Memory B cell (primary cell): ENCODE data around the gene MTURN.
A peak's percentile ranks its signal among the peaks of the same experiment; 100 is the strongest.
"Not testable (repeated sequence)": the region's sequence is repeated elsewhere in the genome, so short reads cannot be mapped to it uniquely, and the experiment has no call there.

Experiments used
- ATAC-seq: fragments of 150-1000 bp; cut with Tn5 transposase; 2 replicates; pipeline ENCODE4 v1.10.0; 2021; ENCODE audit warnings: low read depth, mild to moderate bottlenecking, moderate library complexity
- DNase-seq, 2 donors: peaks; one replicate each; pipeline ENCODE4 v3.0.0; 2022; ENCODE audit warnings: low spot score in 2 of 2
- H3K27ac Mint-ChIP-seq: one replicate; pipeline ENCODE4 v1.8.0; 2022; ENCODE audit warnings: mild to moderate bottlenecking, moderate library complexity, mixed read lengths
- H3K27me3 Mint-ChIP-seq: one replicate; pipeline ENCODE4 v1.8.0; 2022; ENCODE audit warnings: mixed read lengths
- H3K36me3 Mint-ChIP-seq: one replicate; pipeline ENCODE4 v1.8.0; 2022; ENCODE audit warnings: mild to moderate bottlenecking, mixed read lengths
- H3K4me1 Mint-ChIP-seq: one replicate; pipeline ENCODE4 v1.8.0; 2022; ENCODE audit warnings: mixed read lengths
- H3K4me3 Mint-ChIP-seq: one replicate; pipeline ENCODE4 v1.8.0; 2022; ENCODE audit warnings: mild to moderate bottlenecking, moderate library complexity, mixed read lengths
- H3K9me3 Mint-ChIP-seq: one replicate; pipeline ENCODE4 v1.8.0; 2022; ENCODE audit warnings: mixed read lengths

The MTURN gene

DNA sequence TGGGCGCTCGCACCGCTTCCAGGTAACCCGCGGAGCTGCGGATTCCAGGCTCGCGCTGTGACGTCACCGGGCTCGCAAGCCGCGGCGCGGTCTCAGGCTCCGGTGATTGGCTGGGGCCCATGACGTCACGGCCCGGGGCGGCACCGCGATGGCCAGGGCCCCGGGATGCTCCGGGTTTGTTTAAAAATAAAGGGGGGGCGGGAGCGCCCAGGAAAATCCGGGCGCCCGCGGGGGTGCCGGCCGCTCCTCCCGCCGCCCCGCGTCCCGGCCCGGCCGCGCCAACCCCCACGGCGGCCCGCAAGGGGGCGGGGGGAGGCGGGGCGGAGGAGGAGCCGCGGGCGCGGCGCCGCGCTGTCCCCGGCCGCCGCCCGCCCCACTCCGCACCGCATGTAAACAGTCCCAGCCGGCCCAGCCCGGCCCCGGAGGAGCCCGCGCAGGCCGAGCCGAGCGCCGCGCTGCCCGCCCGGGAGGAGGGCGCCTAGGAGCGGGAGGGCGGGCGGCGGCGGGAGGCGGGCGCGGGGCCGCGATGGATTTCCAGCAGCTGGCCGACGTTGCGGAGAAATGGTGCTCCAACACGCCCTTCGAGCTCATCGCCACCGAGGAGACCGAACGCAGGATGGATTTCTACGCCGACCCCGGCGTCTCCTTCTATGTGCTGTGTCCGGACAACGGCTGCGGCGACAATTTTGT is at the start of gene MTURN:
Gene MTURN (plus strand): TSS at position 376 of the 690 bp plus-strand sequence. CDS start 151 bp downstream, at position 527.
- Mint-ChIP-seq H3K9me3 (no peaks in the 10 kb centered on the region), H3K27me3 (no peaks in the 10 kb centered on the region), H3K36me3 (no peaks in the 10 kb centered on the region), H3K27ac (peak within 1 kb of the TSS; percentile 93), H3K4me3 (peak within 1 kb of the TSS; percentile 90), H3K4me1 (peaks cover 10% of the 10 kb centered on the region)
- peak; percentile 79 for ATAC-seq
- DNase-seq: peak; percentile 87 to 94

DNA sequence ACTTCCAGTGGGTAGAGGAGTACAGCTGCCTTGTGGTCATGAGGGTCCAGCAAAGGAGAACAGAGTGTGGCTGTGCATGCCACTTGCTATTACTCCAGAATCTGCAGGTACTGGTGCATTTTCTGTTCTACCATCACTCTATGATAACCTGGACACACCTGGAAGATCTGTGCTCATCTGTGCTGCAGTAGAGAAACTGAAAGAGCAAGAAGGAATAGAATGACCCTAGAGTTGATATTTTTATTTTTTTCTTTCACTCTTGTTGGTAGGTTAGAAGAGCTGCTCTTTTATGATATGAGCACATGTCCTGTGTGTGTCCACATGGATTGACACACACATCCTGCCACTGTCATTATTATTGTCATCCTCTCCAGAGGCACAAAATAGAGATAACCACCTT is 48.3 kb upstream of the MTURN start:
- DNase-seq: no peak
- ATAC-seq: no peak
- Mint-ChIP-seq H3K4me1 (peaks cover 2% of the 10 kb centered on the region), H3K27ac (no peak overlapping the region), H3K9me3 (no peaks in the 10 kb centered on the region), H3K36me3 (peaks cover 3% of the 10 kb centered on the region), H3K27me3 (no peaks in the 10 kb centered on the region), H3K4me3 (no peak overlapping the region)

DNA sequence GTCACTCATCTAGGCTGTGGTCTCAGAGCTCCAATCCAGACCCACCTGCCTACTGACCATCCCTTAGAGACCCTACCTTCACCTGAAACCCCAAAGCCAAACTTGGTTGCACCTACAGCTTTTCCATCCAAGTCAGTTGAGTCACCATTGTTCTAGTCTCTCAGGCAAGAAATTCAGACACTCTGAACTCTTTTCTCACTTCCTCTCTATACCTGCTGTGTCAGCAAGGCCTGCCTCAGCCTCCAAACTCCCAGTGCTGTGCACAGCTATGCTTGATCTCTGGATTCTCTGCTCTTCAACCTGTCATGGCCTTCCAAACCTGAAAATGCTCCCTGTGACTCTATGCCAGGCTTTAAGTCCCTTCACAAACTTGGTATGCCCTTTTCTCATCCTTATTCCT is 47.4 kb upstream of the MTURN start:
- H3K9me3 Mint-ChIP-seq: no peaks in the 10 kb centered on the region
- no peak for ATAC-seq

DNA sequence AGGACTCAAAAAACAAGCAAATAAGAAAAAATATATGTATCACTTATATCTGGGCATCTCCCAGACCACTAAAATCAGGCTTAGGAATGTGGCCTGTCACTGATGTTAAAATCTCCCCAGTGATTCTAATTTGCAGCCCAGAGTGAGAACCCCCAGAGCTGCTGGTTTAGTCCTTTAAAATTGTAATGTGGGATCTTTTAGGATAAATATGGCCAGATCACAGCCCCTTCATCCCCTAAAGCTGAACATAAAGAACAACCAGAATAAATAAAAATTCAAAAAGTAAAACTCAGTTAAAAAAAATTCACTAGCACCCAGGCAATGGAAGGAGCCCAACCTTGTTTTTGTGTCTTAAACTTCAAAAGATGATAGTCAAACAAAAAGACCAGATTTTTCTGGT is 46.4 kb upstream of the MTURN start:
- Mint-ChIP-seq H3K4me3 (no peak overlapping the region), H3K27me3 (no peaks in the 10 kb centered on the region), H3K27ac (no peak overlapping the region)

More for the DNA sequence above, 47.4 kb upstream of the MTURN start:
- peak overlapping the region; percentile 6 for H3K27ac Mint-ChIP-seq
- H3K4me3 Mint-ChIP-seq: no peak overlapping the region
- peaks cover 3% of the 10 kb centered on the region for H3K36me3 Mint-ChIP-seq
- no peaks in the 10 kb centered on the region for H3K27me3 Mint-ChIP-seq
- peaks cover 2% of the 10 kb centered on the region for H3K4me1 Mint-ChIP-seq
- no peak for DNase-seq

DNA sequence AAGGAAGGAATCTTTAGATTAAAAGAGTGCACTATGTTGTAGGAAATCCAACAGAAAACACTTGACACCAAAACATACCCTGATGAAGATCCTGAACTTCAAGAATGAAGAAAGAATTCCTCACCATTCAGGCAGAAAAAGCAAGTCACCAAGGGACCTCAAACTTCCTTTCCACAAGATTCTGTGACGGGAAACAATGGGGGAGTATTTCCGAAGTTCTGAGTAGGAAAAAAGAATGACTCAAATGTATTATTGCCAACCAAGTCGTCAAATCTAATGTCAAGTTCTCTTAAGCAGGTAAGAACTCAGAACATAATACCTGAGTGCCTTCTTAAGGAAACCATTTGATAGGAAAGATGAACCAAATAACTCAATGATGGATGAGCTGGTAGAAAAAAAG is 44.7 kb upstream of the MTURN start:
- H3K27ac Mint-ChIP-seq: no peak overlapping the region

More for the DNA sequence above, 46.4 kb upstream of the MTURN start:
- peaks cover 3% of the 10 kb centered on the region for H3K36me3 Mint-ChIP-seq
- ATAC-seq (no peak), DNase-seq (no peak)
- H3K9me3 Mint-ChIP-seq: no peaks in the 10 kb centered on the region
- peaks cover 2% of the 10 kb centered on the region for H3K4me1 Mint-ChIP-seq

DNA sequence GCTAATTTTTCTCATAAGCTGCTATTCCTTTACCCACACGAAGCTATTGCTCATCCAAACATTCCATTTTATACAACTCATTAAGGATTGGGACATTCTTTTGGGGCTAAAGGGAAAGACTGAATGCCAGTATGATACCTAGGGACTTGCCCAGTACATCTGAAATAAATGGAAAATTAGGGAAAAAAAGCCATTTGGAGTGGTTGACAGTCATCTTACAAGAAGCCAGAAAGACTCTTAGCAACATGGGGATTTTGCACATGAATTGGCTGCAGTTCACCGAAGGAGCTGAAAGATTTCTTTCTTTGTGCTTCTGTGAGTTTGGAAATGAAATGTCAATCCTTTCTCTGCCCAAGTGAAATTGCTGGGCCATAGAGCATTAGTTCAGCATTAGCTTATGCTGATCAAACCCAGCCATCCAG is 43.3 kb upstream of the MTURN start:
- ATAC-seq (no peak), DNase-seq (no peak)
- H3K9me3 Mint-ChIP-seq: no peaks in the 10 kb centered on the region
- peaks cover 2% of the 10 kb centered on the region for H3K4me1 Mint-ChIP-seq
- H3K4me3 Mint-ChIP-seq: no peak overlapping the region
- H3K27me3 Mint-ChIP-seq: no peaks in the 10 kb centered on the region
- no peak overlapping the region for H3K27ac Mint-ChIP-seq
- H3K36me3 Mint-ChIP-seq: peaks cover under 1% of the 10 kb centered on the region

More for the DNA sequence above, 44.7 kb upstream of the MTURN start:
- no peaks in the 10 kb centered on the region for H3K9me3 Mint-ChIP-seq
- ATAC-seq: no peak
- H3K27me3 Mint-ChIP-seq: no peaks in the 10 kb centered on the region
- H3K4me3 Mint-ChIP-seq: no peak overlapping the region
- DNase-seq: no peak
- H3K4me1 Mint-ChIP-seq: peaks cover 2% of the 10 kb centered on the region
- peaks cover 3% of the 10 kb centered on the region for H3K36me3 Mint-ChIP-seq

DNA sequence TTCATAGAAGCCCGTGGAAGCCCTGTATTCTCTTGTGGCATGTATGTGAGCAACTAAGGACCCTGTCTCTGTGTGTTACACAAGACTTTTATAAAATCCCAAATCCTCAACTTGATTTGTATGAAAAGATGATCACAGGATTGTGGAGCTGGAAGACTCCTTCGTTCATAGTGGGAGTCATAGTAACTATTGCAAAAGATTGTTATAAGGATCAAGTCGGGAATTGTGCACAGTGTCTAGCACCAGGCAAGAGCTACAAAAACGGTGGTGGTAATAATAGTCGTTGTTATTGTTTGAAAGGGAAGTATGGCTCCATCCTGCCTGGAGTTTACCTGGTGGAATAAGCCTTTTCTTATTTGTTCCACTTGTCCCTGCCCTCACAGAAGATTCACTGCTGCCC is 42.8 kb upstream of the MTURN start:
- Mint-ChIP-seq H3K9me3 (no peaks in the 10 kb centered on the region), H3K27me3 (no peaks in the 10 kb centered on the region), H3K4me3 (no peak overlapping the region), H3K36me3 (peaks cover 1% of the 10 kb centered on the region), H3K4me1 (peaks cover 2% of the 10 kb centered on the region), H3K27ac (no peak overlapping the region)
- ATAC-seq: no peak
- DNase-seq: no peak

DNA sequence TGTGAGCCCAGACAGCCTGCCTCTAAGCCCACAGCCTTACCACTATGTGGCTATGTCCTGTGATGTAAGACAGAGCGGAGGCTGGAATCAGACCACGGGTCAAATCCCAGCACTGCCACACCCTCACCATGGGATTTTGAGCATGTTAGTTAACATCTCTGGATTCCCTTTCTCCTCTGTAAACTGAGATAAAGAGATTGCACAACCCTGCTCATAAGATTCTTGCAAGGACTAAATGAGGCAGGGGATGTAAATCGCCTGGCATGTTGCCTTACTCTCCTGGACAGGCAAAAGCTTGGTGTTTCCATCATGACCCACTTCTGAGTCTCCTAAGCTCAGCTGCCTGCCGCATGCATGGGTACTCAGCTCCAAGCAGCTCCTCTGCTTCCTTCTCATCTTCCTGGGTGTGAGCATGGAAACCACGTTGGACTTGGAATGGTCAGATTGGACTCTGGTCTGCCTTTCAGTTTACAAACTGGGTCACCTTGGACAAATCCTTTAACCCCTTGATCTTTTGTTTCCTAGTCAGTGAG is 41.3 kb upstream of the MTURN start:
- no peak for DNase-seq
- no peak overlapping the region for H3K27ac Mint-ChIP-seq
- H3K4me3 Mint-ChIP-seq: no peak overlapping the region
- ATAC-seq: no peak
- H3K9me3 Mint-ChIP-seq: peaks cover 2% of the 10 kb centered on the region
- H3K4me1 Mint-ChIP-seq: no peaks in the 10 kb centered on the region
- peaks cover 5% of the 10 kb centered on the region for H3K36me3 Mint-ChIP-seq
- no peaks in the 10 kb centered on the region for H3K27me3 Mint-ChIP-seq

DNA sequence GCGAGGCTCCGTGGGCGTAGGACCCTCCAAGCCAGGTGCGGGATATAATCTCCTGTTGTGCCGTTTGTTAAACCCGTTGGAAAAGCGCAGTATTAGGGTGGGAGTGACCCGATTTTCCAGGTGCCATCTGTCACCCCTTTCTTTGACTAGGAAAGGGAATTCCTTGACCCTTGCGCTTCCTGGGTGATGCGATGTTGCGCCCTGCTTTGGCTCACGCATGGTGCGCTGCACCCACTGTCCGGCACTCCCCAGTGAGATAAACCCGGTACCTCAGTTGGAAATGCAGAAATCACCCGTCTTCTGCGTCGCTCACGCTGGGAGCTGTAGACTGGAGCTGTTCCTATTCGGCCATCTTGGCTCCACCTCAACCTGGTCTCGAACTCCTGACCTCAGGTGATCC is 36.2 kb upstream of the MTURN start:
- ATAC-seq, H3K27ac Mint-ChIP-seq, H3K4me1 Mint-ChIP-seq, H3K27me3 Mint-ChIP-seq, DNase-seq, H3K9me3 Mint-ChIP-seq, H3K36me3 Mint-ChIP-seq, H3K4me3 Mint-ChIP-seq: not testable (repeated sequence)

DNA sequence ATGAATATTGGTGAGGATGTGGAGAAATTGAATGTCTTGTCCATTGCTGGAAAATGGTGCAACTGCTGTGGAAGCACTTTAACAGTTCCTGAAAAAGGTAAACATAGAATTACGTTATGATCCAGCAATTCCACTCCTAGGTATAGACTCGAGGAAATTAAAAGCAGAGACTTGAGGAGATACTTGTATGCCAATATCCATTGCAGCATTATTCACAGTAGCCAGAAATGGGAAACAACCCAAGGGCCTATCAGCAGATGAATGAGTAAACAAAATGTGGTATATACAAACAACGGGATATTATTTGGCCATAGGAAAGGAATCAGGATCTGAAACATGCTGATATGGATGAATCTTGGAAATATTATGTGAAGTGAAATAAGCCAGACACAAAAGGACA is 32.5 kb upstream of the MTURN start:
- Mint-ChIP-seq H3K4me3 (no peak overlapping the region), H3K4me1 (no peaks in the 10 kb centered on the region), H3K36me3 (peaks cover 4% of the 10 kb centered on the region), H3K27ac (no peak overlapping the region), H3K27me3 (no peaks in the 10 kb centered on the region), H3K9me3 (no peaks in the 10 kb centered on the region)
- no peak for DNase-seq
- no peak for ATAC-seq

DNA sequence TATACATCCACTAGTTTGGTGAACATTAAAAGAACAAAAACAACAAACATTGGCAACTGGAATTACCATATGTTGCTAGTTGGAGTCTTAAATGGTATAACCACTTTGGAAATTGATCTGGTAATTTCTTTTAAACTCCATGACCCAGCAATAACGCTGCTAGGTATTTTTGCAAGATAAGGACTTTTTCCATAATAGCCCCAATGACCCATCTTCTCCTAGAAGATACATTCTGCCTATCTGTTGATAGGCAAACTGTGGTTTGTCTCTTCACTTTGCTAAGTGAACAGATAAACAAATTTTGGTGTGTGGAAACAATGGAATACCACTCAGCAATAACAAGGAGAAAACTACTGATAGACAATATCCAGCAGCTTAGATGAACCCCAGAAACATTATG is 30.6 kb upstream of the MTURN start:
- Mint-ChIP-seq H3K4me3 (no peak overlapping the region), H3K4me1 (no peaks in the 10 kb centered on the region), H3K36me3 (peaks cover 2% of the 10 kb centered on the region), H3K27ac (no peak overlapping the region), H3K27me3 (no peaks in the 10 kb centered on the region), H3K9me3 (no peaks in the 10 kb centered on the region)
- ATAC-seq (no peak), DNase-seq (no peak)

DNA sequence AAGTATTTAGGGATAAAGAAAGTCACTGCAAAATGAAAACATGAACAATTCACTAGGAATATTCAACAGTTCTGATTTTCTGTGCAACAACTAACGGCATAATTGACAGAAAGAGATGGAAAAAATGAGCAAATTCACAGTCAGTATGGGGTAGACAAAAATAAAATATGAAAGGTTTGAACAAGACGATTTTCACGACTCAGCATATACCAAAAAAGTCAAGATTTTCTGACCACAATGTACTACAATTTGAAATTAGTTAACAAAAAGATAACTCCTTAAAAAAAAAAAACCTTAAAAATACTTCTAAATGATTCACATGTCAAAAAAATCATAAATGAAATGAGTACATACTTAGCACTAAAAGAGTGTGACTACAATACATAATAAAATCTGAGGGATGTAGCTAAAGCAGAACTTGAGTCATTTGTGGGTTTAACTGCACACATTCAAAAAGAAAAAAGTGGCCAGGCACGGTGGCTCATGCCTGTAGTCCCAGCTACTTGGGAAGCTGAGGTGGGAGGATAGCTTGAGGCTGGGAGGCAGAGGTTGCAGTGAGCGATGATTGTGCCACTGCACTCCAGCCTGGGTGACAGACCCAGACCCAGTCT is 22.6 kb upstream of the MTURN start:
- DNase-seq (no peak), ATAC-seq (no peak)
- H3K36me3 Mint-ChIP-seq: peaks cover 13% of the 10 kb centered on the region
- no peaks in the 10 kb centered on the region for H3K27me3 Mint-ChIP-seq
- H3K4me3 Mint-ChIP-seq: no peak overlapping the region
- H3K4me1 Mint-ChIP-seq: peaks cover 7% of the 10 kb centered on the region
- peaks cover 10% of the 10 kb centered on the region for H3K9me3 Mint-ChIP-seq
- no peak overlapping the region for H3K27ac Mint-ChIP-seq

DNA sequence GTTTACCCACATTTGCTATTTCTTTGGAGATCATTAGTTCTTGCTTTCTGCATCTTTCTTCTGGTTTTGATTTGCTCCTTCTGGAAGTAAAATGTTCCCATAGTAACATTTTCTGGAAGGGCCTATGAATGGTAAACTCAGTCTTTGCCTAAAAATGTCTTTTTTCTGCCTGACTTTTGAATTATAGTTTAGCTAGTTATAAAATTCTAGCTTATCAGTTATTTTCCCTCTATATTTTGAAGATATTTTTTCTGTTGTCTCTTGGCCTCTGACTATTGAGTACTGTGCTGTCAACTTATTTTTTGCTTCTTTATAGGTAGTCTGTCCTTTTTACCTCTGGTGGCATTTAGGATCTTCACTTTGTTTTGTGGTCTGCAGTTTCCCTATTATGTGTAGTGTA is 21.6 kb upstream of the MTURN start:
- Mint-ChIP-seq H3K9me3 (peaks cover 10% of the 10 kb centered on the region), H3K27ac (no peak overlapping the region)
- no peak for DNase-seq

DNA sequence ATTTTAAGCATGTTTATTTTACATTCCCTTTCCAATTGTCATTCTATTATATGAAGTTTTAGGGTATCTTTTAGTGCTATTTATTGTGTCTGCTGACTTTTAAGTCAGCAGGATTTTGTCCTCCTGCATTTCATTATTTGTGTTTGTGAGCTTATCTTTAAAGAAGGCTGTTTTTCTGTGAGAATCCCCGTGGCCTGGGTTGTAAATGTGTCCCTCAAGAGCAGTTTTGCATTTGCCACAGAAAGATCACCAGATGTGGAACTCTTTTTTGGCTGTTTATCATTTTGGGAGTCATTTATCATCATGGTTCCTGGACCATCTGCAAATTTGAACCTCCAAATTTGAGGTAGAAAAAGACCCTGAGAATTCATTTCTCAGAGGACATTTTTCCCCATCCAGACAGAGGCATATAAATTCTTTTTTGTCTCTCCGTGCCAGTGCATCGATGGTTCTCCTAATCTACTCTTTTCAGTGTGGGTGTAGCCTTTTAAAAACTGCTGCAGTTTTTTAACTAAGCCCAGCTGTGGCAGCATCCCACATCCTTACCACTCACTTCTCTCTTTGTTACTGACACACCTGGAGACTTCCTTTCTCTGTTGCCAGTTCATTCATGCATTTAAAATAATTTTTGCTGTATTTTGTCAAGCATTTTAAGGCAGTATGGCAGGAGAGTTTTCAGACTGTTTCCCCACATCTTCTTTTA is 20.1 kb upstream of the MTURN start:
- Mint-ChIP-seq H3K9me3 (peaks cover 10% of the 10 kb centered on the region), H3K4me1 (peaks cover 7% of the 10 kb centered on the region), H3K4me3 (peak overlapping the region; percentile 40), H3K27ac (peak overlapping the region; percentile 32), H3K27me3 (no peaks in the 10 kb centered on the region), H3K36me3 (peaks cover 13% of the 10 kb centered on the region)
- ATAC-seq (peak; percentile 98), DNase-seq (peak in 1 of 2 donors; percentile 16)

More for the DNA sequence above, 21.6 kb upstream of the MTURN start:
- Mint-ChIP-seq H3K36me3 (peaks cover 13% of the 10 kb centered on the region), H3K4me1 (peaks cover 7% of the 10 kb centered on the region), H3K27me3 (no peaks in the 10 kb centered on the region), H3K4me3 (no peak overlapping the region)
- ATAC-seq: no peak
